Adrenal gland (tissue), 5 donors: Measurements from ENCODE around the gene TINCR.

ENCODE experiments used
- CTCF ChIP-seq, 6 experiments: fragments of 450-650 bp in 4 of 6; fragments of 200-600 bp in 2 of 6; sonication (generic) in 1 of 6; IDR thresholded peaks; 1 replicate in 5 of 6; 2 replicates in 1 of 6; pipeline versions ENCODE4 v1.5.1 to v1.8.0; 2016 to 2021; ENCODE audit warnings: antibody characterized with exemption in 6 of 6, mild to moderate bottlenecking in 2 of 6, moderate library complexity in 1 of 6
- POLR2A ChIP-seq, 2 donors: fragments of 450-650 bp; IDR thresholded peaks; one replicate each; pipeline ENCODE4 v1.6.1; 2017; ENCODE audit warnings: antibody characterized with exemption in 2 of 2, mild to moderate bottlenecking in 2 of 2, moderate library complexity in 1 of 2
- donor health status: DM: no; HTN: no; CAD: no.

GRCh38 chr19:5605362-5605761 is 37.6 kb upstream of the TINCR start:
- no peak for TF ChIP-seq CTCF (IDR thresholded peaks at IDR 0.05)
- TF ChIP-seq POLR2A (IDR thresholded peaks at IDR 0.05), result no peak
